Measurements from ENCODE around the gene SLC39A11.

DNA sequence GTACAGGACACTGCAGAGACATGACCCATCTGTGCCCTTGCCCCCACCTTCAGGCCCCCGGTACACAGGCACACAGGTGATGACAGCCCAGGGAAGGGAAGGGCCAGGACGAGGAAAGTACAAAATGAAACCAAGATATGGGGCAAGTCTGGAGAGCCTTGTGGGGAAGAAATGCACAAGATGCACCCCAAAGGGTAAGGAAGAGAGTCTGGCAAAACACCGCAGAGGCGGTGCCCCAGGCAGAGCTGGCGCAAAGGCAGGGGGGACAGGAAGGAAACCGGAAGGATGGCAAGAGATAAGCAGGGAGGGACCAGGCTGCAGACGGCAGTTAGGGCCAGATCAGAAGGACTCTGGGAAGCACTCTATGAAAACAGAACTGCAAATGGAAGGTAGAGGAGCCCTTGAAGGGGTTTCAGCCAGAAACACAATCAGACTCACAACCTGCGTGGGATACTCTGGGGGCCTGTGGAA is 81.4 kb downstream of the SLC39A11 start:
- TF ChIP-seq, protein P1, sequence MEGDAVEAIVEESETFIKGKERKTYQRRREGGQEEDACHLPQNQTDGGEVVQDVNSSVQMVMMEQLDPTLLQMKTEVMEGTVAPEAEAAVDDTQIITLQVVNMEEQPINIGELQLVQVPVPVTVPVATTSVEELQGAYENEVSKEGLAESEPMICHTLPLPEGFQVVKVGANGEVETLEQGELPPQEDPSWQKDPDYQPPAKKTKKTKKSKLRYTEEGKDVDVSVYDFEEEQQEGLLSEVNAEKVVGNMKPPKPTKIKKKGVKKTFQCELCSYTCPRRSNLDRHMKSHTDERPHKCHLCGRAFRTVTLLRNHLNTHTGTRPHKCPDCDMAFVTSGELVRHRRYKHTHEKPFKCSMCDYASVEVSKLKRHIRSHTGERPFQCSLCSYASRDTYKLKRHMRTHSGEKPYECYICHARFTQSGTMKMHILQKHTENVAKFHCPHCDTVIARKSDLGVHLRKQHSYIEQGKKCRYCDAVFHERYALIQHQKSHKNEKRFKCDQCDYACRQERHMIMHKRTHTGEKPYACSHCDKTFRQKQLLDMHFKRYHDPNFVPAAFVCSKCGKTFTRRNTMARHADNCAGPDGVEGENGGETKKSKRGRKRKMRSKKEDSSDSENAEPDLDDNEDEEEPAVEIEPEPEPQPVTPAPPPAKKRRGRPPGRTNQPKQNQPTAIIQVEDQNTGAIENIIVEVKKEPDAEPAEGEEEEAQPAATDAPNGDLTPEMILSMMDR (IDR thresholded peaks at IDR 0.05): no peak
- TF ChIP-seq POLR2A (IDR thresholded peaks at IDR 0.05): no peak

Data from thyroid gland (tissue), 4 donors.